Stimulated activated CD4-positive, alpha-beta T cell treated with anti-CD3 and anti-CD28 coated beads, TNF-alpha, amount 100 ng/mL, for 1 hour (primary cell): ENCODE measurements around the gene OR52I1.

ENCODE experiments used
- DNase-seq, 3 donors: peaks; one replicate each; pipeline ENCODE4 v3.0.0-alpha.2; 2020; ENCODE audit warnings: low read depth in 3 of 3, low spot score in 1 of 3

Gene OR52I1

DNA sequence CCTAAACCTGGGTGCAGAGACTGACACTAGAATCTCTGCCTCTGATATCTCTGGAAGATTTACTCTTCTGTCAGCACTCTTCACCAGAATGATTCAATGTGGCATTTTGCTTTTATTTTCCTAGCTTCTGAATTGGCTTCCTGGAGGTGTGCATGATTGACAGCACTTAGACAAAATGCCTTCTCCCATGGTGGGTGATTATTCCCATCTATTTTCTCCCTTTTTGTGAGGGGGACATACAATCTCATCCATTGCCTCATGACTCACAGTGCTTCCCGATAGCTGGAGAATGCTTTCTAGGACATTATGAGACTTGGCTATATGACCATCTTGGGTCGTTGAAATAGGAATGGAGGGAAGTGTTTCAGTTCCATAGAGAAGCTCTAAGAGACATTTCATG lies 18.1 kb downstream of the OR52I1 start:
- DNase-seq, result no peak

DNA sequence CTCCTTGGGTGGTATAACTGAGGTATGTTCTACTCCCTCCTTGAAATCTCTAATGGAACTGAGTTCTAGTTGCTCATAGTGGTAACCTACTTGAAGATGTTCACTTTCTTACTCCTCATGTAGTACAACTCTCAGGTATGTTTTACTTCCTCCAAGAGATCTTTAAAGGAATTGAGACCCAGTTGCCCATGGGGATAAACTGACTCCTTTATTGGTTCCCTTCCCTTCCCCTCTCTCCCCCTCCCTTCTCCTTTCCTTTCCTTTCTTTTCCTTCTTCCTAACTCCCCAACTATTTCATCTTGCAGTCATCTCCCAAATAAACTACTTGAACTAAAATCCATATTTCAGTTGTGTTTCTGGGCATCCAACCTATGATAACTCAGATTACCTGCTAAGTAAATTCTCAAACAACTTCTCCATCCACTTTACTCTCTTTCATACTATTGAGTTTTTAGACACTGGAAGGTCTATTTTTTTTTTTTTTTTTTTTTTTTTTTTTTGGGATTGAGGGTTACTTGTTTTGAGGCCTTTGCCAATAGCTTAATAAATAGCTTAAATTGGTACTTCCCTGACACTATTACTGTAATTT lies 22.1 kb downstream of the OR52I1 start:
- DNase-seq, result no peak

DNA sequence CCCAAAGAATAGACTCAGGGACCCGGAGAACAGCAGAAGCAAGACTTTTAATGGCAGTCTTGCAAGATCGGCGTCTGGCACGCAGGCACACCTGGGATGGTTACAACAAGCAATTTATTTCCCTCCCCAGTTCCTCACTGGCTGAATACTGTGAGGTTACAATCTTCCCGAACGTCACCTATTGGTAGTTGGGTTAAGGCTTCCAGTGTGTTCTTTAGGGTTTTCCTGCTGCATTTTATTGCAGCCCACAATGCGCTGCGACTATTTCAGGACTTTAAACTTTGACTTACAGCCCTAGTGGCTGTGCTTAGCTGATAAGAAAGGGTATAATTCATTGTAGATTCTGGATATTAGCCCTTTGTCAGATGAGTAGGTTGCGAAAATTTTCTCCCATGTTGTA lies 25.7 kb downstream of the OR52I1 start:
- no peak for DNase-seq

DNA sequence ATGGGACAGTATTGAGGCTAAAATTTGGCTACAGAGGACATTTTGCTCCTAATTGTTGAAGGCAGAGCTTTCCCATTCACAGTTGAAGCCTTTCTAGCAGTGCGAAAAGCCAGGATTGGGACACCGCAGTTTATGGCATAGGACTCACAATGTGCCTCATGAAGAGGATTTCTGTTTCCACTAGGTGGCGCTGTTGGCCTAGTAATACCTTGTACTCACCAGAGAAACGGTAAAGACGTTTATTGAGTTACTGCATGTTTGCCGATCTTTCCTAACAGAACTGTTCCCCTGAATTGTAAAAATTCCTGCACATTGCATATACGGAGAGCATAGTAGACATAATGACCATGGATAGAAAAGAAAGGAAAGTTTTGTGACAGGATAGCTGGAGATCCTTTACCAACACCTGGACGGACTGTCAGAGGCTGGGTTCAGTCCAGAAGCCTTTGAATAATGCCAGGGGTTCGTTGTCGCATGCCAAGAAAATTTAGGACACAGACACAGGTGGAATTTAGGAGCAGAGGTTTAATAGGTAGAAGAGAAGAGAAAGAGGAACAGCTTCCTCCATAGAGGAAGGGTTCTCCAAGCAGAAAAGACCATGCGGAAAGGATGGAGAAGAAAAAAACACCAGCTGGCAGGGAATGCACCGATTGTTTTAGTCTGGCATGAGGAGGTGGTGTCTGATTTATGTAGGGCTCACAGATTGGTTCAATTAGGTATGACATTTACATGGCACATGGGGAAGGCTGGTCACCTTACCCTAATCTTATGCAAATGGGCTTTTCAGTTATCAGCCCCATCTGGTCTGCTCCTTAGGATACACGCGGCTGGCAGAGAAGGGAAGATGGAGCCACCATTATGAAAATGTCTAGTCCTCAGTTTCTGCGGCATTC lies 32.6 kb downstream of the OR52I1 start:
- DNase-seq, result no peak

DNA sequence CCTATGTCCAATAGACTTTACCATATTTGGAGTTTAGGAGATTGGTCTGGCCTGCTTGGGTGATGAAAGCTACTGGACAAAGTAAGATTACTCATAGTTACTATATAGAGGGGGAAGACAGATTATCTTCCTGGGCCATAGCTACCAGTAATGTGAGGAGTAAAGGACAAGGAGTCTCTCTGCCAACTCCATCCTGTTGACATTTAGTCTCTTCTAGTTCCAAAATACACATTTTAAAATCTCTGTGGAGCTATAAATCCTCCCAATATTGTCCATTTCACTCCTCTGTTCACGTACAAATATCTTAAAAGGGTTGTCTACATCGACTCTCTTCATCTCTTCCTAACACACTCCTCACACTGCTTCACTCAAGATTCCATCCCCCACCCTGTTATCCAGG lies 42.3 kb downstream of the OR52I1 start:
- DNase-seq, result no peak

DNA sequence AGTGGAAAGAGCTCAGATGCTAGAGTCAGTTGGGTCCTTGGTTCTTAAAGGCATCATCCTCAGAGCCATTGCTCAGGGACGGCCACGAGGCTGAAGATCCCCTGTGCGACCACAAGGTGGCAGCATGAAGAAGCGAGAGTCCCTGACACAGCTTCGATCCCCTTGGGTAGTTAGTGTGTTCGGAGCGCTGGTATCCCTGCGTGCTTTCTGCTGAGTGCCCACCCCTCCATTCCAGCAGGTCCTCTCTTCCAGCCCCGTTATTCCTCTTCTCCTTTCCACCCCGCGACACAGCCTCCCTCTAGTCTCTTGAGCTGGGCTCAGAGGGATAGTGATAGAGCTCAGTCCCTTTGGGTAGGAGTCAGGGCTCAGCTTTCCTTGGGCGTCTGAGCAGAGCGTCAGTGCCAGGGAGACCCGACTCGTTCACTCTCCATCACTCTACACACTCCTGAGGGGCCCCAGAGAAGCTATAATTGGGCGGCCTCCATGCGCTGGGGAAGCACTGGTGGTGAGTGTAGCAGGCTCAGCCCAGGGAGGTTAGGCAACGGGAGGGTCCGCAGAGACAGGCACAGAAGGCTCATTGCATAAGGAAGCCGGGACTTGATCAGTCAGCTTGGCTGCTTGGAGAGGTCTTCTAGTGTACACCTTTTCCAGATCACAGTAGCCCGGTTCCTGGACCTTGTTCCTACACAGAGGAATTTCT lies 43.3 kb downstream of the OR52I1 start, which contains the start of gene OR51D1:
TSS of gene OR51D1 (plus strand) at position 516 of the 700 bp plus-strand sequence. CDS start 2,314 bp downstream, outside the sequence.
- DNase-seq, result peak; percentile 21 to 54 (median 30)

DNA sequence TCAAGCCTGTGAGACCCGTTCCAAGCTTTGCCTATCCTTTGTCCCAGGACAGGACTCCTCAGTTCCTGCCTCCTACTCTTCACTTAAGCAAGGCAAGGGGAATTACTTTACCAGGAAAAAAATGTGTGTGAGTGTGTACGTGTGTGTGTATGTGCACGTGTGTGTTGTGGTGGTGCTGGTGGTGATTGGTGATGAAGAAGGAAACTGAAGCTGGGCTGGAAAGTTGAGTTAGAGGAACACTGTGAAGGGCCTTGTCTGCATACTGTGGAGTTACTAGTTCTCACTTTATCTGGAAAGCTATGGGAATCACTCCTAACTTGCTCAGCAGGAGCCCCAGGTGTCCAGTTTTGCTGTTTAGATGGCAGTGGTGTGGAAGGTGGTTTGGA lies 43.8 kb downstream of the OR52I1 start:
- DNase-seq, result no peak

DNA sequence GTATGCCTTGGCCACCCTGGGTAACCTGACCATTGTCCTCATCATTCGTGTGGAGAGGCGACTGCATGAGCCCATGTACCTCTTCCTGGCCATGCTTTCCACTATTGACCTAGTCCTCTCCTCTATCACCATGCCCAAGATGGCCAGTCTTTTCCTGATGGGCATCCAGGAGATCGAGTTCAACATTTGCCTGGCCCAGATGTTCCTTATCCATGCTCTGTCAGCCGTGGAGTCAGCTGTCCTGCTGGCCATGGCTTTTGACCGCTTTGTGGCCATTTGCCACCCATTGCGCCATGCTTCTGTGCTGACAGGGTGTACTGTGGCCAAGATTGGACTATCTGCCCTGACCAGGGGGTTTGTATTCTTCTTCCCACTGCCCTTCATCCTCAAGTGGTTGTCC lies 46.1 kb downstream of the OR52I1 start:
- DNase-seq, result no peak

DNA sequence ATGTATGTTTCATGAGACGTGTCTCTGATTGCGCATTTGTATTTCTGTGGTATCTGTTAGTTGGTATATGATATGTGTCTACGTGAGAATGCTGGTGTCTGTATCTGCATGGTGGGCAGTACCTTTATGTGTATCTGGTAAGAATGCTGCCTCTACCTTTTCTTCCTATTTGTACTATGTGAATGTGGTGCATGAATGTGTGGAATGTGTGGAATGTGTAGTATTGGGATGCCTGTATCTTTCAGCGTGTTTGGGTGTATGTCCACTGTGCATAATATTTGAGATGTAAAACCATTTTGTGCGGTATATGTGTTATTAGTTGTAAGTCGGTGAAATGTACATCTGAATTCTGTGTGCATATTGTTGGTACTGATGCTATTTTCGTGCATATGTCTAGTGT lies 47.7 kb downstream of the OR52I1 start:
- DNase-seq, result no peak

DNA sequence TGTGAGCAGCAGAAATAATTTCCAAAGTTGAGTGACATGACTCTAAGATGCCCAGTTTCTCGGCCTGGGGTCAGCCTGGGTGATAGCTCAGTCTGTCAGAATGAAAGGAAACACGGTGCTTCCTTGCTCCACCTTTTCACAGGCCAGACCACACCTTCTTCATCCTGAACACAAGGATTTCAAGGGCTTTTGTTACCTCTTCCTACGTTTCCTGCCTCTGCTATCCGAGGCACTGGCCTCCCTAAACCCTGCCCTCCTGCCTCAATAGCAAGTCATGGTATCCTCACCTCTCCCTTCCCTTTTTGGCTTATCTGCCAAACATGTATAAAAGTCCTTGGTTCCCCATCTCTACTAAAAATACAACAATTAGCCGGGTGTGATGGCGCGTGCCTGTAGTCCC lies 48.2 kb downstream of the OR52I1 start:
- no peak for DNase-seq

DNA sequence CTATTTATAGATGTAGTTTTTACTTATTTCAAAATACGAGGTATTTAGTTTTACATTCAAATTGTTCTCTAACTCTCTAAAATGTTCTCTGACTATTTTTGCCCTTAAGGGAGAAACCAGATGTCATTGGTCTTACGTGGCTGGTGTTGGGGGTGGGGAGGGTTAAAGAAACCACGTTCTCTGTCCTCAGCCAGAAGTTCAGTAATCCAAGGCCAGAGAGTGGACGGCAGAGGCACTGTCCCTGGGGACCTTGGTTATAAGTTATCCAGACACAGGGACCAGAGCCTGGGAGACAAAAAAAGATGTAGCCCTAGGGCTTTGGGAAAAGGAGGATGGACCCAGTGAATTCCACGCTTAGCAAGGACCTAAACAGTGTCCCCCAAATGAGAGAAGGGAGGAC lies 49.2 kb downstream of the OR52I1 start:
- no peak for DNase-seq

DNA sequence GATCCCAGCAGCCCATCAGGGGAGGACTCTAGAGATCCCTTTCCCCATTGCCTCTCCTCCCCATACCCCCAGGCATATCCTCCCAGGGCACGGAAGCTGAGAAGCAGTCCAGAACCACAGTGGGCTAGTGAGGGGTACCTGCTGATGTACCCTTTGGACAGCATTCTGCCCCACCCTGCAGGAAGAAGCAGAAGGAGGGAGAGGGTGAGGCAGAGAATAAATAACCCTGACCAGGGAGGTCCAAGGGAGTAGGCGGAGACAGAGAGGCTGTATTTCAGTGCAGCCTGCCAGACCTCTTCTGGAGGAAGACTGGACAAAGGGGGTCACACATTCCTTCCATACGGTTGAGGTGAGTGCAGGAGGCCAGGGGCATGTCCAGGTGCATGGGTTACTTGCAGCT lies 49.8 kb downstream of the OR52I1 start, which contains the start of gene OR51E1:
TSS of gene OR51E1 (plus strand) at position 301 of the 400 bp plus-strand sequence. CDS start 8,545 bp downstream, outside the sequence.
- no peak for DNase-seq

DNA sequence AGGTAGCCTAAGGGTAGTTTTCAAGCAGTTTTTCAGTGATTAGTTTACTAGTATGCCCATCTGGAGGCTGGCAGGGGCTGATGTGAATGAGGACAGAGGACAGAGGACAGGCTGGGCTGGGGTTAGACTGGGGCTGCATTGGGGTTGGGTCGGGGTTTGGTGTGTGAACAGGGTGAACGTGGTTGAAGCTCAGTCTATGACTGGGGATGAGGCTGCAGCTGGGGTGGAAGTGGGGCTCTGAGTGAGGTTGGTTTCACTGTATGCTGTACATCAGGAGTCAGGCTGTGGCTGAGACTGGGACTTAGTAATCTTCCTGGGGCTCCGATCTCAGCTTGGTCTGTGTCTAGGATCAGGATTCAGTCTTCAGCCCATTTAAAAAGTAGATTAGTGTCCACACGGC lies 50.4 kb downstream of the OR52I1 start:
- DNase-seq, result no peak
